Skeletal muscle satellite cell (primary cell): ENCODE data around the gene NDUFV1.
"Not testable (repeated sequence)": the region's sequence is repeated elsewhere in the genome, so short reads cannot be mapped to it uniquely, and the experiment has no call there.

ENCODE experiments used
- H3K27me3 ChIP-seq: 2 replicates; pipeline ENCODE4 v1.7.0; 2013; ENCODE audit warnings: low read length; ENCODE audit not compliant: control insufficient read depth, insufficient read depth
- H3K36me3 ChIP-seq: 2 replicates; pipeline ENCODE4 v1.7.0; 2013; ENCODE audit warnings: mild to moderate bottlenecking, control low read depth, low read length; ENCODE audit not compliant: insufficient read depth
- H3K4me1 ChIP-seq: 2 replicates; pipeline ENCODE4 v1.7.0; 2013; ENCODE audit warnings: low read length; ENCODE audit not compliant: control insufficient read depth, insufficient read depth
- H3K4me2 ChIP-seq: 2 replicates; pipeline ENCODE4 v1.7.0; 2013; ENCODE audit warnings: mild to moderate bottlenecking, low read length
- H3K4me3 ChIP-seq: 2 replicates; pipeline ENCODE4 v1.7.0; 2013; ENCODE audit warnings: low read length
- H3K9ac ChIP-seq: 2 replicates; pipeline ENCODE4 v1.7.0; 2013; ENCODE audit warnings: mild to moderate bottlenecking, low read depth, low read length, moderate library complexity
- H3K9me3 ChIP-seq: replicated peaks from 2 replicates; pipeline ENCODE4 v1.7.0; 2013; ENCODE audit warnings: mild to moderate bottlenecking, control low read depth, low read length

The NDUFV1 gene

DNA sequence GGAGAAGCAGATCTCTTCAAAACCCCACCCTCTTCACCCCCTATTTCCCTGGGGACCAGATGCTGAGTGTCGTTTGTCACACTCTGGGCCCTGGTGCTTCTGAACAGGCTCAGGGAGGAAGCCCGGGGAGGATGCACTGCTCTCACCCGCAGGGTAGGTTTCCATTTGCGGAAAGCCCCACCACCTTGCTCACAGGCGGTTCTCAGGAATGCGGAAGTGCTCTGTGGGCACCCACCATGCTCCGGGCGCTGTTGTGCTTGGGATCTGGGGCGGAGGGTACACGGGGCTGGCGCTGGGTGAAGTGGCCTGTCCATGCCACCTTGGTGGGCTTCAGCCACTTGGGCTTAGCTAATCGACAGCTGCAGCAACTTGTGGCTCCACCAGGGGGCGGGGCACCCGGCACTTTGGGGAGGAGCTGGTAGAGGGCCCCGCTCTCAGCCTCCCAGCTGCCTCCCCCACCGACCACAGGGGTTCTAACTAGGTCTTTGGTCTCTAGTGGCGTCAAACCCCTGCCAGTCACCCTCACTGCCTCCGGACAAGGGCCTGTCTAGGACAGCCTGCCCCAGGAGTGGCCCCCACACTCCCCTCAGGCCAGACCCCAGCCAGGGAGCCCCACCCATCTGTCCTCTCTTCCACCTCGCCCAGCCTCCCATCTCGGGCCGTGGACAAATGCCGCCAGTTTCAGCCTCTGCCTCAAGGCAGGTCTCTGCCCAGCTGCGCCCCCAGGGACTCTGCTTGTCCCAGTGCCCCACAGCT, 7.4 kb downstream of the NDUFV1 start:
- Histone ChIP-seq H3K9ac (no peak overlapping the region), H3K27me3 (peaks cover 27% of the 10 kb centered on the region), H3K4me1 (peaks cover 5% of the 10 kb centered on the region)

GRCh38 chr11:67614730-67615714, 8.3 kb downstream of the NDUFV1 start:
- peaks cover 5% of the 10 kb centered on the region for H3K4me1 ChIP-seq
- peaks cover 10% of the 10 kb centered on the region for H3K36me3 ChIP-seq
- H3K9me3 ChIP-seq, result no peaks in the 10 kb centered on the region
- H3K9ac ChIP-seq, result no peak overlapping the region
- no peak overlapping the region for H3K4me3 ChIP-seq
- peaks cover 27% of the 10 kb centered on the region for H3K27me3 ChIP-seq
- H3K4me2 ChIP-seq, result no peak overlapping the region

More for the DNA sequence above, 7.4 kb downstream of the NDUFV1 start:
- H3K36me3 ChIP-seq, result peaks cover 15% of the 10 kb centered on the region
- peak overlapping the region; percentile 70 for H3K4me2 ChIP-seq
- peak overlapping the region; percentile 46 for H3K4me3 ChIP-seq
- H3K9me3 ChIP-seq, result no peaks in the 10 kb centered on the region

- H3K9ac ChIP-seq, result no peak overlapping the region
- no peak overlapping the region for H3K4me3 ChIP-seq
- peaks cover 27% of the 10 kb centered on the region for H3K27me3 ChIP-seq
Observed at GRCh38 chr11:67615728-67616430, 9.1 kb downstream of the NDUFV1 start.

GRCh38 chr11:67616431-67617242, 9.9 kb downstream of the NDUFV1 start:
- H3K27me3 ChIP-seq, result peaks cover 27% of the 10 kb centered on the region

More at GRCh38 chr11:67615728-67616430, 9.1 kb downstream of the NDUFV1 start:
- H3K4me1 ChIP-seq, result peaks cover 5% of the 10 kb centered on the region
- H3K4me2 ChIP-seq, result no peak overlapping the region
- H3K36me3 ChIP-seq, result peaks cover 6% of the 10 kb centered on the region
- no peaks in the 10 kb centered on the region for H3K9me3 ChIP-seq

GRCh38 chr11:67617243-67617953, 10.7 kb downstream of the NDUFV1 start:
- no peak overlapping the region for H3K9ac ChIP-seq
- peaks cover 27% of the 10 kb centered on the region for H3K27me3 ChIP-seq
- no peak overlapping the region for H3K4me3 ChIP-seq
- no peaks in the 10 kb centered on the region for H3K36me3 ChIP-seq
- peaks cover 5% of the 10 kb centered on the region for H3K4me1 ChIP-seq
- H3K4me2 ChIP-seq, result no peak overlapping the region
- no peaks in the 10 kb centered on the region for H3K9me3 ChIP-seq

More at GRCh38 chr11:67616431-67617242, 9.9 kb downstream of the NDUFV1 start:
- Histone ChIP-seq H3K36me3 (peaks cover 3% of the 10 kb centered on the region), H3K4me2 (no peak overlapping the region), H3K9ac (no peak overlapping the region), H3K4me3 (no peak overlapping the region), H3K9me3 (no peaks in the 10 kb centered on the region), H3K4me1 (peaks cover 5% of the 10 kb centered on the region)

DNA sequence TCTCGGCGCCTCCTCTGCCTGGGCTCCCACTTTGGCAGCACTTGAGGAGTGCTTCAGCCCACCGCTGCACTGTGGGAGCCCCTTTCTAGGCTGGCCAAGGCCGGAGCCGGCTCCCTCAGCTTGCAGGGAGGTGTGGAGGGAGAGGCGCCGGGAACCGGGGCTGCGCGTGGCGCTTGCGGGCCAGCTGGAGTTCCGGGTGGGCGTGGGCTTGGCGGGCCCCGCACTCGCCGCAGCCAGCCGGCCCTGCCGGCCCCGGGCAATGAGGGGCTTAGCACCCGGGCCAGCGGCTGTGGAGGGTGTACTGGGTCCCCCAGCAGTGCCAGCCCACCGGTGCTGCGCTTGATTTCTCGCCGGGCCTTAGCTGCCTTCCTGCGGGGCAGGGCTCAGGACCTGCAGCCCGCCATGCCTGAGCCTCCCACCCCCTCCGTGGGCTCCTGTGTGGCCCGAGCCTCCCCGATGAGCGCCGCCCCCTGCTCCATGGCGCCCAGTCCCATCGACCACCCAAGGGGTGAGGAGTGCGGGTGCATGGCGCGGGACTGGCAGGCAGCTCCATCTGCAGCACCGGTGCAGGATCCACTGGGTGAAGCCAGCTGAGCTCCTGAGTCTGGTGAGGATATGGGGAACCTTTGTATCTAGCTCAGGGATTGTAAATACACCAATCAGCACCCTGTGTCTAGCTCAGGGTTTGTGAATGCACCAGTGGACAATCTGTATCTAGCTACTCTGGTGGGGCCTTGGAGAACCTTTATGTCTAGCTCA, 12.3 kb downstream of the NDUFV1 start:
- not testable (repeated sequence) for H3K4me3 ChIP-seq, H3K4me1 ChIP-seq, H3K9ac ChIP-seq, H3K36me3 ChIP-seq, H3K9me3 ChIP-seq, H3K4me2 ChIP-seq
- H3K27me3 ChIP-seq, result peaks cover 27% of the 10 kb centered on the region

GRCh38 chr11:67619683-67620618, 13.2 kb downstream of the NDUFV1 start:
- H3K4me3 ChIP-seq, H3K36me3 ChIP-seq, H3K4me1 ChIP-seq, H3K9me3 ChIP-seq, H3K9ac ChIP-seq, H3K4me2 ChIP-seq: not testable (repeated sequence)
- H3K27me3 ChIP-seq, result peaks cover 27% of the 10 kb centered on the region

GRCh38 chr11:67620621-67621020, 13.9 kb downstream of the NDUFV1 start:
- not testable (repeated sequence) for H3K4me3 ChIP-seq, H3K4me1 ChIP-seq, H3K9ac ChIP-seq, H3K9me3 ChIP-seq, H3K36me3 ChIP-seq, H3K4me2 ChIP-seq
- H3K27me3 ChIP-seq, result peaks cover 22% of the 10 kb centered on the region

DNA sequence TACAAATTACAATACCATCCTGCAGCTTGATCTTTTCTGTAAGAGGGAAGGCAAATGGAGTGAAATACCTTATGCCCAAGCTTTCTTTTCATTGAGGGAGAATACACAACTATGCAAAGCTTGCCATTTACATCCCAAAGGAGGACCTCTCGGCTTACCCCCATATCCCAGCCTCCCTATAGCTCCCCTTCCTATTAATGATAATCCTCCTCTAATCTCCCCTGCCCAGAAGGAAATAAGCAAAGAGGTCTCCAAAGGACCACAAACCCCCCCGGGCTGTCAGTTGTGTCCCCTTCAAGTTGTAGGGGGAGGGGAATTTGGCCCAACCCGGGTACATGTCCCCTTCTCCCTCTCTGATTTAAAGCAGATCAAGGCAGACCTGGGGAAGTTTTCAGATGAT, 15.2 kb downstream of the NDUFV1 start:
- H3K9ac ChIP-seq, H3K4me3 ChIP-seq, H3K4me1 ChIP-seq, H3K36me3 ChIP-seq, H3K4me2 ChIP-seq, H3K9me3 ChIP-seq: not testable (repeated sequence)
- H3K27me3 ChIP-seq, result peaks cover 10% of the 10 kb centered on the region
